GM18526 (cell line): Measurements from ENCODE around the gene OTX2.

Experiments
- POLR2A ChIP-seq: IDR thresholded peaks from 3 replicates; pipeline ENCODE4 v1.6.1; 2011; ENCODE audit not compliant: insufficient read length; ENCODE audit errors: extremely low read depth

The OTX2 gene

DNA sequence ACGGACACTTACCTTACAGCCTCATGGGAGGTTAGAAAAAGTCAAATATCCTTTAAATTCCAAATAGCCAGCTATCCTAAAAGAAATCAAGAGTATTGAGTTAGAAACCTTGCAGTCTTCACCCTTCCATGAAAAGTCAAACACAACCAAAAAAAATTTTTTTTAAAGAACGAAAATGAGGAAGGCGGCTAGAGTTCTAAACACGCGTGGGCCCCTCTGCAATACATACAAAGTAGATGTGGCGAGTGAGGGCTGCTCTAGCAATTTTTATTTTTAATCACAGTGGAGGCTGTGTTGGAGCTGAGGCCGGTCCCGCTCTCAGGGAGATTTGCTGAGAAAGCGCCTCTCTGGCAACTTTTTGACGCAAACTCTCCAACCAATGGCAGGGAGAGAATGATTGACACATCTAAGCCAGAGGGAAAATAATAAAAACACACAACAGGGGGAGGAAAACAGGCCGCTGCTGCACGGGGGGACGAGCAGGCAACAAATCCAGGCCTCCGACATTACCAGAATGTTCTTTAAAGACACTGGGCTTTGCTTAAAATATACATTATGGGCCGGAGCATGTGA, at the start of gene OTX2:
OTX2 (minus strand) TSS at position 333 of the 573 bp plus-strand sequence. CDS start 5,023 bp downstream, outside the sequence.
- no peak for TF ChIP-seq POLR2A

DNA sequence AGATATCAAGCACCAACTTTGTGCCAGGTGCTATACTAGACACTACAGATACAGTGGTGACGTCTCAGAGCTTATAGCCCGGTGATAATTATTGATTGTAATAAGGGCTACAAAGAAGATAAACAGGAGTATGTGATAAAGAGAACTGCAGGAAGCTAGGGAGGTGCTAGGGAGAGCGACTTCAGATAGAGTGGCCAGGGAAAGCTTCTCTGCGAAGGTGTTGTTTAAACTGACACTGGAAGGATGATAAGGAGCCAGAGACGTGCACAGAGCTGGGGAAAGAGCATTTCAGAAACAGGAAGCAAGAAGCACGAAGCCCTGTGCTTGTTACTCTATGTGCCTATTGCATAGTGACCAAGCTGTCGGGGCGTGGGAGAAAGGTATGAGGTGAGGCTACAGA, 48.1 kb upstream of the OTX2 start:
- no peak for TF ChIP-seq POLR2A

DNA sequence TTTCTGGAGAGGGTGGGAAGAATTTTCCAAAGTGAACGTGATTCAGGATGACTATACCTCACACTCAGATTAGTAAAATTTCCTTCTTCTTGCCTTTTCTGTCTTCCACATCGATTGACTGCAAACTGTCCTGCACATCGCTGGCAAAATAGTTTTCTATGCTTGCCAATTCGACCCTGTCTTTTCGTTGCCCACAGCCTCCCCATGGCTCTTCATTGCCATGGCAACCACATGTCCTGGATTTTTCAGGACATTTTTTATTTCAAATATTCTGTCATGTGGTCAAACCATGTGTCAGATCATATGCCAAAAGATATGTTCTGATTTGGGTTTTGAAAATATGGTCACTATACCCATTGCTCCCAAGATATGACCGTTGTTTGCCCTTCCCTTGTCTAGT, 46.9 kb upstream of the OTX2 start:
- no peak for TF ChIP-seq POLR2A

DNA sequence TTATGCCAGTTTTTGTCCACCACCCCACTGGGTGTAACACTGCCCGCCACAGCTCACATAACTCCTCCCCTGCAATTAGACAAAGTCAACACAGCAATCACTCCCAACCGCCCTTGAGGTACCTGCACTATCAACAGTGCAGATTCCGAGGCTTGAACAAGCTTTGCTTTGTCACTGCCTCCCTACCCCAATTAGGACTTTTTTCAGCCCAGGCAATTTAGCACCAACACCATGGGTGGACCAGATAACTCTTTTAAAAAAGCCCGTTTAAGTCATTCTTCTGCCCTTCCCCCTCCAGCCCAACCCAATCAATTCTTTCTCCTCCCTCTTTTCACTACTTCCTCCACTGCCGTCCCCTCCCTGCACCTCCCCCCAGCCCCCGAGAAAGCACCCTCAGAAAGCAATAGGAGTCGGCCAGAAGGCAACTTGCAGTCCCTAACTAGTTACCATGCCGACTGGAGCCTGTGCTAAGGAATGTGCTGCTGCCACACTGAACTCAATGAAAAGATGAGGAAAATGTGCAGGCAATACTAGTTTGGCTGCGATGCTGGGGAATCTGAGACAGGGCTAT, 45.7 kb upstream of the OTX2 start:
- TF ChIP-seq POLR2A: no peak

DNA sequence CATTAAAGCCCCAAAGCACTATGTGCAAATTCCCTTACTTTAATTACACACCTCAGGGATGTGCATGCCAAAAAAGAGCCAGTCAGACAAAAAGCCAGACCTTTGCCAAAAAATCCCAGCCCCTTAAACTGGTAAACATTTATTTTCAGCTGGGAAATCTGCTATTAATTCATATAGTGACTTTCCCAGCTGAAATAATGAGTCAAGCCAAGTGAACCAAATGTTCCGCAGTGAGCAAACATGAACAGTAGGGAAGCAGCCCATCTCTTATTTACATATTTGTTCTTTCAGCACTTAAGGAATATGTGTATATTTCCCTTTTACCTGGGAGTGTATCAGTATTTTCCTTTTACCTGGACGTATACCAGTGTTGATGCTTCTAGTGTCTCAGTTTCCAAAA, 44.0 kb upstream of the OTX2 start:
- TF ChIP-seq POLR2A: no peak

DNA sequence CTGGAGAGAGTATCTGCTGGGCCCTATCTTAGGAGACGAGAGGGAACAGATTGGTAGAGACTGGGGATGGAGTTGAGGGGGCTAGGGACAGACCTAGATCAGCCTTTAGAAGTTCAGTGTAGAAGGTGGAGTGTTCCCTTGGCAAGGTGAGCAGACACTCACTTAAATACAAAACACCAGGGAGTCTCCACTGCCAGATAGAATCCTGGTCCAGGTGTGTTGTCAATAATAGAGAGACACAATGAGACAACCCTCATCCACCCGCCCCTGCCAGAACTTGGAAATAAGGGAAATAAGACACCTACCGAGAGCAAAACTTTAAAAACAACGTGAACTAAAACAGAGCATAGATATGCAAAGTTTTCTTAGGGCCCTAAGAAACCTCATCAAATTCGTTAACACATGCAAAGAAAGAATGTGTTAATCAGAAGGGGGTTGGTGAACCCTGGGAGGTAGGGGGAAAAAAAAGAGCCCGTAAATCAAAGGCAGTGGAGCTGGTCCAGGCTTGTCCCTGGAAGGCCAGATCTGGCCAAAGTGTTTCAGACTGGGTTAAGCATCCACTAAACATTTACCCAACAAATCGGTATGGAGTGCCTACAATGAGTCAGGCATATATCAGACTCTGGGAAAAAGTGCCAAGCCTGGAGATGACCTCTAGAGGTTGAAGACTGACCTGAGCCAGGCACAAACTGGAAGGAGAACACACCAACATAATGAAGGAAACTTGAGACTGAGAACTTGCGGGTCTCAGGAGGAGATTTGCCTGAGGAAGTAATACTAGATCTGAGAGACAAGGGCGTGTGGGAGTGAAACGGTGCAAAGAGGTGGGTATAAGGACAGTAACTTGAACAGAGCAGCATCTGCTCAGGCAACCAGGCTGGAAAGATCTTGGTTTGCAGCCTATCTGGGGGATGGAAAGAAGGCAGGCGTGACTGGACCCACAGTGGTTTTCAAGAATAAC, 37.0 kb upstream of the OTX2 start:
- TF ChIP-seq POLR2A: no peak

DNA sequence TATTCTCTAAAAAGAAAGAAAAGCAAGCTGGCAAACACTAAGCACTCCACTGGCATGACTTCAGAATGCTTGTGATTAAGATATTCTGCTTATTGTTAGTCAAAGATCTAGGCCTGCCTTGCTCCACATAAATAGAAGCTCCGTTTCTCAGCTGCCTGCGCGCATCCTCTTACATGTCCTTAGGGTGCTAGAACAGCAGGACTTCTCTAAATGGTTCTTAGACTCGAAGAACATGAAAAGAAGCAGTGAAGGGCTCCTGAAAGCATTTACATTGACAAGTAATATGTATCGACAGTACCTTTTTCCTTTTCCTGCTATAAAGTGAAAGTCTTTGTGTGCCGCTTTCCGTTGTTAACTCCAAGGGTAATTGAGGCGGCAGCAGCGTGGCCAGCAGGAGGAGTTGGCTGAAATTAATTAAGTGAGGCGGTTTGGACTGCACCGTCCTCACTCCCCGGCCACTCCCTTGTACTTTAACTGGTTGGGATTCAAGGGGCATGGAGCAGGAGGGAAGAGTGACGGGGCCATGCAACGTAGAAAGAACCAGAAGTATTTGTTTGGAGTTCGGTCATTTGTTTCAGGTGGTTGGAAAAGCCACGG, 34.2 kb upstream of the OTX2 start:
- no peak for TF ChIP-seq POLR2A

DNA sequence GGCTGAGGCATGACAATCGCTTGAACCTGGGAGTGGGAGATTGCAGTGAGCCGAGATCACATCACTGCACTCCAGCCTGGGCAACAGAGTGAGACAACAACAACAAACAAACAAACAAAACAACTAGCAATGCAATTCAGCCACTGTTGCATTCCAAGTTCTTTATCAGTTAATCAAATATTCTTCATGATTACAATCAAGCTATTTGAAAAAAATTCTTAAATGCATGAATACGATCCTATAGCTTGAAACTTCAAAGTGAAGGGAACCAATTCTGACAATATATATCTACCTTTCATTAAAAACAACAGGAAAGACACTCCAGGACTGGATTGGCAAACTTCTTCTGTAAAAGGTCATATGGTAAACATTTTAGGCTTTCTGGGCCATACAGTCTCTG, 31.3 kb upstream of the OTX2 start:
- TF ChIP-seq POLR2A: no peak

DNA sequence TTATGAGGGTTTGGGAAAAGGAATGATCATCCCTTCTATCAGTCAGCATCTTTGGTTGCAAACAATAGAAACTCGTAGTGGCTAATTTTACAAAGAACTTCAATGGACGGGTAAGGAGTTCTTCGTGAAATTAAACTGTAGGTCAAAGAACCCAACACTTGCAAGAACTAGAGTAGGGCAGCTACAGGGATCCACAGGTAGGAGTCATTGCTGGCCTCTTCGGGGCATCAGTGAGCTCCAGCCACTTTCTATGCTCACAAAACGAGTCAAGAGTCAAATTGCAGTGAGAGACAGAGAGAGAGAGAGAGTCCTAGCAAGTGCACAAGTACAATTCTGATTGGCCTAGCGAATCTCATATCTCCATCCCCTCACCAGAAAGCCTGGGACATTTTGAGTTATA, 29.9 kb upstream of the OTX2 start:
- TF ChIP-seq POLR2A: no peak

DNA sequence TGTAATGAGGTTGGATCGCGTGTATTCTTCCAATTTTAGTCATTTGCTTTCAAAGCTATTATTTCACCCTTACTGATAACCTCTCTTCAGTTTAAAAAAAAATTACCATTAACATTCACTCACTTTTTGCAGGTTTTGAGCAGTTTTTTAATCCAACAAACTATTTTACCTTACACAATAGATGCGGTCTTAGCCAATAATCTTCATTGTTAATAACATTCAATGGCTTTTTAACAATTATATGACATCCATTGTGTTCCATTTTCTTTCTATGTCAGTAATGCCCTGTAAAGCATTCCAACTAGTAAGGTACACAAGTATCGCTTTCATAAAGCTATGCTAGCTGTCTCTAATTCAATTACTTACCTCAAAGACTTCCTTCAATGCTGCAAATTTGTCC, 18.9 kb upstream of the OTX2 start:
- TF ChIP-seq POLR2A: no peak

DNA sequence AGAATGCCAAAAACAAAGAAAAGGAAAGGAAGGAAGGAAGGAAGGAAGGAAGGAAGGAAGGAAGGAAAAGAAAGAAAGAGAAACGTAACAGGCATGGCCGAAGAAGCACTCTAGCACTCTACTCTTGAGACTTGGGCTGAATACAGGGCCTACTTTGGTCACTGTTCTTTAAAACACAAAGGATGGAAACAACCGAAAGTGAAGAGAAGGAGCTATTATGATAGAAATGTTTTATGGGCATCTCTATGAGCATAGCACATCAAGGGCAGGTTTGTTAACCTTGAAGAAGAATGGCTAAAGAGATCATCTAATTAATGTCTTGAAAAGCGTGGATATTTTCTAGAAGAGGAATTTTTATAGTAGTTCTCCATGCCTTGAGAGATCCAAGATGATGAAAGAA, 15.9 kb upstream of the OTX2 start:
- no peak for TF ChIP-seq POLR2A

DNA sequence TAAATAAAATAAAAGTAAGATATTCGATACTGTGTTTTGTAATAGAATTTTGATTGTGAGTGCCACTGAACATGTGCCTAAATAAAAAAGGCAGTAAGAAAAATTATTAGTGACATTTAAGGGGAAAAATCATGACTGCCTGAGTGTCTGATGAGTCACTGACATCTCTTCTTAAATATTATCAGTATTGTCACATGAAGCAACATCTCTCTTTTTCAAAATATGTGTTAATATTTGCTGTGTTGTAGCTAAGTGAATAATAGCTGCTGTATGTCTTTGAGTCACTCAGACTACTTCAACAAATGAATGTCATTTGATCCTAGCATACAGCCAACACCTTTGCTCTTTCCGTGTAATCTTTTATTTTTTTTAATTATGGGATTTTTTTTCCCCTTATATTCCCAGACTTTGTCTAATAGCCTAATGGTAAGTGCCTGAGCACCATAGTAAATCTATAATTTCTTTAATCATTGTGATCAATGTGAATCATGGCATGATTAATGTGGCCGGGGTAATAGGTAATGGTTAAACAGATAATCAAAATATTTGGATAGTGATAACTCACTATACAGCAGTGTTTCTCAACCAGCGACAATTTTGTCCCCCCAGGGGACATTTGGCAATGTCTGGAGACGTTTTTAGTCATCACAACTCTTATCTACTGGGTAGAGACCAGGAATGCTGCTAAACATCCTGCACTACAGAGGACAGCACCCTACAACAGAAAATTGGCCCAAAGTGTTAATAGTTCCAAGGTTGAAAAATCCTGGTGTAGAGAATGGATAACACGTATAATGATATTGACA, 11.7 kb upstream of the OTX2 start:
- no peak for TF ChIP-seq POLR2A

DNA sequence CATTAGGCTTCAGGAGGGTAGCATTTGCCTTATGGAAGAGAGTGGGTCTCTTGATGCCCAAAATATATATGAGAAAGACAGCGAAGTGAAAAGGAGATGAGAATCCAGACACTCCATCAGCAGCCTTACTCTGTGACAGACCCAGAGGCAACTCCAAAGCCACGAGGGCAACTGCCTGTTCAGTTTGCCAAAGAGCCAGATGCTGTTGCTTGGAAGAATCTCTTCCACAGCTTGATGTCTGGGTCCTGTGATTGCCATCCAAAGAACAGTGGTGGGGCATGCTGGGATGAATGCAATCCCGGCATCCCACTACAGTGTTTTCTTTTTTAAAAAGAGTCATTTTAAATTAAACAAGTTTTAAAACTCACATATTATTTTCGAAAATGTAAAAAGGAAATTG, 10.9 kb upstream of the OTX2 start:
- TF ChIP-seq POLR2A: no peak

DNA sequence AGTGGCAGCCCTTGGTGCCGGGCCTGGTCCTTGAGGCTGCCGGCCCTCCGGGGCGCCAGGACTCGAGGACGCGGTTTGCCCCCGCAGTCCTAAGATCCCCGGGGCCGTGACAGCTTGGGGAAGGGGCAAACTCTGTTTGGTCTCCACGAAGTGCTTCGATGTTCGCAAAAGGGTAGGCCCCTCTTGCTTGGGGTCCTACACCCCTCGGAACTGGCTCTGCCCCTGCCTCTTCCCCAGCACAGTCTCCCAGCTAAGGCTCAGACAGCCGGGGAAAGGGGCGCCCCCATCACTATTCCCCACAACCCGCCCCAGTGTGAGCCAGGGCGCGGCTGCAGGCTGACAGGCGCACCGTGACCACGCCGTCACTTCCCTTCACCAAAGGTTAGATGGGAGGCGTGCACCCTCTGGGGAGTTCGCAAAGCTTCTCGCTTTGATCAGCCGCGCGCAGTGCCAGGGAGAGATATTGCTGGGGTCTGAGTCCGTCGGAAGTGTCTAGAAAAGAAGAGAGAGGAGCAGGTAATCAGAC, 7.2 kb upstream of the OTX2 start:
- TF ChIP-seq POLR2A: no peak
